GM10266 (cell line): Measurements from ENCODE around the gene NRIP2.

ENCODE experiments used
- DNase-seq: peaks from one replicate; pipeline ENCODE4 v3.0.0; 2012; ENCODE audit errors: extremely low spot score
- CTCF ChIP-seq: IDR thresholded peaks from 2 replicates; pipeline ENCODE4 v1.5.1; 2012; ENCODE audit warnings: mild to moderate bottlenecking, low read depth; ENCODE audit not compliant: control insufficient read depth, insufficient read depth; ENCODE audit errors: missing control alignments

The NRIP2 gene

GRCh38 chr12:2804393-2805142 is 30.3 kb downstream of the NRIP2 start:
- TF ChIP-seq CTCF = no peak
- no peak for DNase-seq

DNA sequence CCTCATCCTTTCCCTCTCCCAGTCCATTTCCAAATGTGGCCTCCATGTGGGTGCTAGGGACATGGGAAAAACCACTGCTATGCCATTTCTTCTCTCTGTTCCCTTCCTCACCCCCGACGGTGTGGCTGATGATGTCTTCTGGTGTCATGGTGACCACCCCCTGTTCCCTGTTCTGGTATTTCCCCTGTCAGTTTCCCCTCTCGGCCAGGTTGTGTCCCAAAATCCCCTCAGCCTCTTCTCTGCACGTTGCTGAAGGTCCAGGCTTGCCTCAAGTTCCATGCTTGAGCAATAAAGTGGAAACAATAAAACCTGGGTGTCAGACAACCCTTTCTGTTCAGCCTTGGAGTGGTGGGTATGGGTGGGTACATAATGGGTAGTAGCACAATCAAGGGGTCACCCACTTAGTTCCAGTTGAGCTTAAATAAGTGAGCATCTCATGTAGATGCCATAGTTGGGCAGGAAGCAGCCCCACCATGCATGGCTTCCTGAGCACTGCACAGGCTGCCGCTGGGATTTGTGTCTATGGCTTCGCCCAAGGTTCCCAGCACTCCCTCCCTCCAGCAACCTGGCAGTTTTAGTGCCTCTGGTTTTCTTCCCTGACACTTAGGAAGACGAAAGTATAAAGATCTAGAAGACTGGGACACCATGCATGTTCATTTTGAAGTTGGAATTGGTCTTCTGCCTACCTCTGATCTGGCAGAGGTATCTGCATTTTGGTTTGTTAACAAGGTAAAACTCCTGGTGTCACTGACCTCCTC is 31.0 kb downstream of the NRIP2 start:
- DNase-seq = peak; percentile 45
- no peak for TF ChIP-seq CTCF

- DNase-seq = no peak
- TF ChIP-seq CTCF = no peak
These were observed 33.6 kb downstream of the NRIP2 start for GRCh38 chr12:2801044-2801783.

- TF ChIP-seq CTCF = no peak
- DNase-seq = no peak
These were observed 34.7 kb downstream of the NRIP2 start for GRCh38 chr12:2800046-2800570.

DNA sequence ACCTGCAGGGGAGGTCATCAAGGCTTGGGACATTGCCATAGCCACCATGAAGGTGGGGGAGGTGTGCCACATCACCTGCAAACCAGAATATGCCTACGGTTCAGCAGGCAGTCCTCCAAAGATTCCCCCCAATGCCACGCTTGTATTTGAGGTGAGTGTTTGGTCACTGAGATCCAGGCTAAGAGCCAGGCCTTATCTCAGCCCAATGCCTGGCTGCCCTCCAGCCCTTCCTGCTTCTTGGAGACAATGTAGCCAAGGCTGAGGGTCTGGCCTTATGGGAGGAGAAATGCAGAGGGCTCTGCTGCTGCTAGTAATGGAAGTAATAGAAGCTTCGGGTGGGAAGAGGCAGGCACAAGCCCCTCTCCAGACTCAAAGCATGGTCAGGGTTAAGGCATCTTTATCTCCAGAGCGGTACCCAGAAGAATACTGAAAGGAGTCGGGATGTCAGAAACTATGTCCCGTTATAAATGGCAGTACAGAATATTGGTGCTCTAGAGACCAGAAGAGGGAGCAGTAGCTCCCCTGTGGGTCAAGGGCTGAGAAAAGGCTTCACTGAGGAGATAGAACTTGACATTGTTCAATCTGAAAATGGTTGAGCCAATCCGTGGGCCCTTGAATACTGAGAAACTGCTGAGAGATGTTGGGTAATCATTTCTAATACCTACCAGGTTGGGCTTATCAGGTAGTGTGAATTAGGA is 37.0 kb downstream of the NRIP2 start:
- DNase-seq = no peak
- TF ChIP-seq CTCF = peak; percentile 11

- peak; percentile 31 for DNase-seq
- TF ChIP-seq CTCF = peak; percentile 24
These were observed 38.6 kb downstream of the NRIP2 start for GRCh38 chr12:2796187-2796666.
